Mesenchymal stem cell (in vitro differentiated cells and primary cell): ENCODE measurements around the gene TMEM267.
"Not testable (repeated sequence)": the region's sequence is repeated elsewhere in the genome, so short reads cannot be mapped to it uniquely, and the experiment has no call there.

ENCODE experiments used
- DNase-seq: peaks from one replicate; pipeline ENCODE4 v3.0.0-alpha.2; 2013
- H2AFZ ChIP-seq: one replicate; pipeline ENCODE4 v1.6.1; 2013; ENCODE audit warnings: low read depth, mild to moderate bottlenecking, control low read depth, inconsistent platforms, low read length, moderate library complexity
- H2AK5ac ChIP-seq: 2 replicates; pipeline ENCODE4 v1.6.1; 2013; ENCODE audit warnings: low read length, moderate library complexity, mild to moderate bottlenecking, inconsistent platforms; ENCODE audit not compliant: severe bottlenecking
- H2BK120ac ChIP-seq: one replicate; pipeline ENCODE4 v1.6.1; 2013; ENCODE audit warnings: low read depth, mild to moderate bottlenecking, inconsistent platforms, low read length, moderate library complexity
- H2BK12ac ChIP-seq, 2 experiments: one replicate each; pipeline ENCODE4 v1.6.1; 2013; ENCODE audit warnings: inconsistent platforms in 2 of 2, low read length in 2 of 2, mild to moderate bottlenecking in 2 of 2, moderate library complexity in 2 of 2, control low read depth in 1 of 2
- H2BK15ac ChIP-seq: one replicate; pipeline ENCODE4 v1.6.1; 2013; ENCODE audit warnings: mild to moderate bottlenecking, low read depth, inconsistent platforms; ENCODE audit not compliant: poor library complexity, severe bottlenecking
- H2BK5ac ChIP-seq: 2 replicates; pipeline ENCODE4 v1.6.1; 2013; ENCODE audit warnings: low read depth, mild to moderate bottlenecking, low read length, control low read depth, inconsistent platforms; ENCODE audit not compliant: poor library complexity, severe bottlenecking
- H3K14ac ChIP-seq, 2 experiments: one replicate each; pipeline ENCODE4 v1.6.1; 2013; ENCODE audit warnings: inconsistent platforms in 2 of 2, low read length in 2 of 2, control low read depth in 1 of 2, mild to moderate bottlenecking in 1 of 2, moderate library complexity in 1 of 2
- H3K18ac ChIP-seq, 2 experiments: one replicate each; pipeline ENCODE4 v1.6.1; 2013; ENCODE audit warnings: inconsistent platforms in 2 of 2, low read length in 2 of 2, control low read depth in 1 of 2, low read depth in 1 of 2, mild to moderate bottlenecking in 1 of 2
- H3K23ac ChIP-seq, 2 experiments: one replicate each; pipeline ENCODE4 v1.6.1; 2013; ENCODE audit warnings: inconsistent platforms in 2 of 2, low read length in 2 of 2, mild to moderate bottlenecking in 2 of 2, moderate library complexity in 2 of 2, control low read depth in 1 of 2
- H3K27ac ChIP-seq: 2 replicates; pipeline ENCODE4 v1.5.1; 2013; ENCODE audit warnings: mild to moderate bottlenecking, moderate library complexity, low read length, control low read depth, inconsistent platforms; ENCODE audit not compliant: poor library complexity, severe bottlenecking
- H3K27me3 ChIP-seq, 2 experiments: 2 replicates each; pipeline versions ENCODE4 v1.6.1 to v1.7.0; 2013; ENCODE audit warnings: low read length in 2 of 2, mild to moderate bottlenecking in 2 of 2, moderate library complexity in 2 of 2, control low read depth in 1 of 2, inconsistent platforms in 1 of 2; ENCODE audit not compliant: control insufficient read depth in 1 of 2, insufficient read depth in 1 of 2
- H3K36me3 ChIP-seq, 2 experiments: 2 replicates each; pipeline versions ENCODE4 v1.6.1 to v1.7.0; 2013; ENCODE audit warnings: low read length in 2 of 2, control low read depth in 1 of 2, inconsistent platforms in 1 of 2, low read depth in 1 of 2, mild to moderate bottlenecking in 1 of 2; ENCODE audit not compliant: insufficient read depth in 2 of 2, control insufficient read depth in 1 of 2
- H3K4ac ChIP-seq, 2 experiments: one replicate each; pipeline ENCODE4 v1.6.1; 2013; ENCODE audit warnings: inconsistent platforms in 2 of 2, low read length in 2 of 2, mild to moderate bottlenecking in 2 of 2, moderate library complexity in 2 of 2, control low read depth in 1 of 2, low read depth in 1 of 2
- H3K4me1 ChIP-seq: 2 replicates; pipeline ENCODE4 v1.6.1; 2013; ENCODE audit warnings: low read depth, low read length, control low read depth; ENCODE audit not compliant: control insufficient read depth, insufficient read depth
- H3K4me2 ChIP-seq: 2 replicates; pipeline ENCODE4 v1.6.1; 2013; ENCODE audit warnings: low read length, mild to moderate bottlenecking, inconsistent platforms; ENCODE audit not compliant: poor library complexity, severe bottlenecking
- H3K4me3 ChIP-seq, 2 experiments: 2 replicates each; pipeline versions ENCODE4 v1.5.1 to v1.7.0; 2013; ENCODE audit warnings: low read length in 2 of 2, mild to moderate bottlenecking in 2 of 2, control low read depth in 1 of 2, low read depth in 1 of 2; ENCODE audit not compliant: insufficient read depth in 1 of 2
- H3K79me1 ChIP-seq: replicated peaks from 2 replicates; pipeline ENCODE4 v1.6.1; 2013; ENCODE audit warnings: mild to moderate bottlenecking, control low read depth, low read length, inconsistent platforms; ENCODE audit not compliant: poor library complexity, severe bottlenecking
- H3K9ac ChIP-seq: 2 replicates; pipeline ENCODE4 v1.7.0; 2013; ENCODE audit warnings: mild to moderate bottlenecking, low read length, moderate library complexity
- H3K9me3 ChIP-seq: 2 replicates; pipeline ENCODE4 v1.7.0; 2013; ENCODE audit warnings: mild to moderate bottlenecking, low read length; ENCODE audit not compliant: control insufficient read depth
- H4K8ac ChIP-seq: one replicate; pipeline ENCODE4 v1.6.1; 2013; ENCODE audit warnings: inconsistent platforms, mild to moderate bottlenecking, low read length, moderate library complexity
- H4K91ac ChIP-seq: one replicate; pipeline ENCODE4 v1.6.1; 2013; ENCODE audit warnings: mild to moderate bottlenecking, low read length, inconsistent platforms
- WGBS: methylation state at CpG from one replicate; pipeline ENCODE4 v1.1.7; 2013; ENCODE audit warnings: mixed read lengths; 5-methylcytosine and 5-hydroxymethylcytosine counted together

The TMEM267 gene

GRCh38 chr5:43511062-43511461 lies 27.4 kb upstream of the TMEM267 start:
- H2AFZ ChIP-seq, H2BK5ac ChIP-seq, H3K9ac ChIP-seq, H3K27ac ChIP-seq, H3K27me3 ChIP-seq, H2BK120ac ChIP-seq, H3K4me3 ChIP-seq, H4K91ac ChIP-seq, H3K4me1 ChIP-seq, H3K4ac ChIP-seq, H3K14ac ChIP-seq, H3K18ac ChIP-seq, H2BK15ac ChIP-seq, H4K8ac ChIP-seq, H3K79me1 ChIP-seq, H3K4me2 ChIP-seq, DNase-seq, H3K23ac ChIP-seq, H2BK12ac ChIP-seq, H2AK5ac ChIP-seq, H3K9me3 ChIP-seq: not testable (repeated sequence)
- WGBS: 96% methylated on average over 26 of the region's 36 CpGs
- peaks cover 0 to 14% of the 10 kb centered on the region in 2 experiments for H3K36me3 ChIP-seq

GRCh38 chr5:43498581-43498980 lies 14.9 kb upstream of the TMEM267 start:
- 98% methylated on average over 1 of the region's 2 CpGs for WGBS
- no peak overlapping the region for H3K4me3 ChIP-seq
- no peak overlapping the region for H4K8ac ChIP-seq
- no peaks in the 10 kb centered on the region for H3K4me1 ChIP-seq
- no peaks in the 10 kb centered on the region for H3K9me3 ChIP-seq
- H2AFZ ChIP-seq: no peak overlapping the region
- no peak overlapping the region for H3K23ac ChIP-seq
- H3K18ac ChIP-seq: no peak overlapping the region
- no peak overlapping the region for H2AK5ac ChIP-seq
- H3K79me1 ChIP-seq: no peaks in the 10 kb centered on the region
- H4K91ac ChIP-seq: no peak overlapping the region
- no peaks in the 10 kb centered on the region for H3K27me3 ChIP-seq
- H3K9ac ChIP-seq: no peak overlapping the region
- H2BK12ac ChIP-seq: no peak overlapping the region
- H3K14ac ChIP-seq: no peak overlapping the region
- no peak overlapping the region for H3K4me2 ChIP-seq
- no peak for DNase-seq
- H3K36me3 ChIP-seq: peaks cover 0 to 18% of the 10 kb centered on the region in 2 experiments
- no peak overlapping the region for H2BK15ac ChIP-seq
- H2BK5ac ChIP-seq: no peak overlapping the region
- no peak overlapping the region for H3K4ac ChIP-seq
- H2BK120ac ChIP-seq: no peak overlapping the region
- no peak overlapping the region for H3K27ac ChIP-seq

GRCh38 chr5:43497311-43498104 lies 13.8 kb upstream of the TMEM267 start:
- Histone ChIP-seq H3K27me3 (no peaks in the 10 kb centered on the region), H3K36me3 (peaks cover 0 to 17% of the 10 kb centered on the region in 2 experiments), H2BK5ac (no peak overlapping the region), H3K4ac (no peak overlapping the region), H3K4me1 (no peaks in the 10 kb centered on the region), H2BK120ac (no peak overlapping the region), H3K27ac (no peak overlapping the region), H4K8ac (no peak overlapping the region), H4K91ac (no peak overlapping the region), H2AFZ (no peak overlapping the region), H2BK12ac (no peak overlapping the region), H3K23ac (no peak overlapping the region), H3K9ac (no peak overlapping the region), H3K14ac (no peak overlapping the region), H3K9me3 (no peaks in the 10 kb centered on the region), H3K4me2 (no peak overlapping the region), H3K18ac (no peak overlapping the region), H3K4me3 (no peak overlapping the region), H2AK5ac (no peak overlapping the region), H3K79me1 (no peaks in the 10 kb centered on the region), H2BK15ac (no peak overlapping the region)
- no peak for DNase-seq
- 89% methylated on average over 4 of the region's 5 CpGs for WGBS

GRCh38 chr5:43491326-43491725 lies 7.7 kb upstream of the TMEM267 start:
- Histone ChIP-seq H3K9me3 (no peaks in the 10 kb centered on the region), H4K91ac (no peak overlapping the region), H3K23ac (no peak overlapping the region), H3K4ac (no peak overlapping the region), H3K18ac (no peak overlapping the region), H3K14ac (no peak overlapping the region), H2AK5ac (no peak overlapping the region), H3K79me1 (no peaks in the 10 kb centered on the region), H4K8ac (no peak overlapping the region), H2BK120ac (no peak overlapping the region), H3K4me1 (no peaks in the 10 kb centered on the region), H3K36me3 (peaks cover 0 to 36% of the 10 kb centered on the region in 2 experiments), H3K27ac (no peak overlapping the region), H3K4me3 (no peak overlapping the region), H2BK15ac (no peak overlapping the region), H3K27me3 (no peaks in the 10 kb centered on the region), H2BK12ac (no peak overlapping the region), H3K4me2 (no peak overlapping the region), H3K9ac (no peak overlapping the region), H2AFZ (no peak overlapping the region), H2BK5ac (no peak overlapping the region)
- no CpG with 5 or more reads among the region's 1 CpG for WGBS
- DNase-seq: no peak
